NCI-H2196 treated with DMSO at 0.1 percent for 48 hours (cell line): Measurements from ENCODE around the gene CHMP2A.

Source experiments
- DNase-seq: peaks from one replicate; lab custom pipeline; 2025; ENCODE audit not compliant: unreplicated experiment; lab: John Stamatoyannopoulos, UW

The CHMP2A gene

DNA sequence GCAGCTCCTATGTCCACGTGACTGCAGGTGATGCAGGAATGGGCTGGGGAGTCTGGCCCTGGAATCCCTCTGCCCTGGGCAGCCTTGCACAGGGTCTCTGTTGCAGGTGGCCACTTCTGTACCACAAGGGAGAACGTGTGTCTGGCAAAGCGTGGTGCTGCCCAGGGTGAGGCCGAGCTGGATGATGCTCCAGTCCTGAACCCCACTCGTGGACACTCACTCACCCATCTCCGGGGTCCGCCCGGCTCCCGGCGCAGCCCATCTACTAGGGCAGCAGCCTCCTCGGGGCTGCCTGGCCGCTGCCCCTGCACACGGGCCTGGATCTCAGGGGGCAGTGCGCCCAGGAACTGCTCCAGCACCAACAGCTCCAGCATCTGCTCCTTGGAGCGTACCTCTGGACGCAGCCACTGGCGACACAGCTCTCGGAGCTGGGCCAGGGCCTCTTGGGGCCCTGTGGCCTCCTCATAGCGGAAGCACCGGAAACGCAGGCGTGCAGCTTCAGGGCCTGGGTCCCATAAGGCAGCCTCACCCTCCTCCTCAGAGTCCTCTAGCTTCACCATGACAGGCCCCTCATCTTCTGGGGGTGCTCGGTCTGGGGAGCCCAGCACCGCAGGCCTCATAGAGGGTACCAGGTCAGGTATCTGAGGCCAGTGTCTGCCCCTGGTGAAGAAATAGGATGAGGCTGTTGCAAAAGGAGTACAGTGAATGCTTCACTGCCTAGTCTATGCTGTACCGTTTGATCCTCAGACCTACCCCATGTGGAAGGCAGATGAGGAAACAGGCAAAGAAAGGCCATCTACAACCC lies 16.1 kb upstream of the CHMP2A start:
- no peak for DNase-seq

DNA sequence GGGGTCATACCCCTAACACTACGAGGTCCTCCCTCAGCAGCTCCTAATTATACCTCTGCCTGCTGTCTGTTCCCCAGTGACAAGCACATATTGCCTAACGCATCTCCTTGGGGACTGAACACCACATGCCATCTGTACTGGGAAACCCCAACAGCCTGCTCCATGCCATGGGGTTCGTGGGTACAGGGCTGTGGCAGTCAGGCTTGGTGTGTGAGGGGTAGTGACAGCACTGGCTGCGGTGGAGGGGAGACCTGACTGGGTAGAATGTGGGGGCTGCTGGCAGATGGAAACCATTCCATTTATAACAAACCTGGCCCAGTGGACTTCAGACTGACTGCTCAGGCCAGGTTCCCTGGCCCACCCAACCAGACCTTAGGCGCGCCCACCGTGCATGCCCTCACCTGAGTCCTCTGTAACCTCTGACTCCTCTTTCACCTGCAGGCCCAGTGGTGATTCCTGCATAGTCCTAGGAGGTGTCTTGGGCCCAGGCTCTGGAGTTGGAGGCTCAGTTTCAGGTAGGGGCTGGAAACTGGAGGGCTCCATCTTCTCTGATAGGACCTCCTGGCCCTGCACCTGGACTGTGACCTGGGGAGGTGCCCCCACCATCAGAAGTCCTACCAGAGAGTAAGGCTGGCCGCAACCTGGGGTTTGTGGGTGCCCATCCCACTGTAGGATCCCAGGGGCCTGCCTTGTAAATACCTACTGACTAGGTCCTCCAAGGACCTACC lies 15.2 kb upstream of the CHMP2A start:
- DNase-seq, result no peak

DNA sequence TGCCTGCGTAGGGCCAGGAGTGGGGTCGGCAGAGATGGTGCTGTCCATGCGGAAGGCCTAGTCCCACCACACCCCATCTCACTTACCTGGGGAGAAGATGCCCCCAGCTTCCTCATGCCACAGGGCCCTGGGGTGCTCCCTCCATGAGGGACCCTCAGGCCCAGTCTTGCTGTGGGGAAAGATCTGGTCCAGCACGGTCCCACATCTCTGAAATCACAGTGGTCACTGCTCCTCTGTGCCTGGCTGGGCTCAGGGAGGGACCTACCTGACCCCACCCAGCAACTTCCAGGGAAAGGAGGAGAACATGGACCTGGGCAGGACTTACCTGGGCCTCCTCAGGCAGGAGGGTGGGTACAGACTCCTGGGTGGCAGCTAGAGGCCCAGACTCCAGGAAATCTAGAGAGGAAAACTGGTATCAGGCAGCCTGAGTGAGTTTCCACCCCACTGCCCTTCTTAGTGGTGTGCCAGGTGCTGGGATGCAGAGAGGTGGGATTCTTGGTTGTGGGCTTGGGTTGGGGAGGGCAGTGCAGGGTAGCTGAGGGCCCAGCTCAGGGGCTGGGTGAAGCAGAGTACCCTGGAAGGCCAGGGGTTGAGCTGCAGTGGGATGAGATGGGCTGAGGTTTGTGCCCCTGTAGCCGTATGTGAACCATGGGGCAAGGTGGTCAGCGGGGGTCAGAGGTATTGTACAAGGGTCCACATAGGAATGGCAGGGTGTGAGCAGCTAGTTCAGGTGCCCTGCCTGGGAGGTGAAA lies 14.5 kb upstream of the CHMP2A start:
- no peak for DNase-seq

DNA sequence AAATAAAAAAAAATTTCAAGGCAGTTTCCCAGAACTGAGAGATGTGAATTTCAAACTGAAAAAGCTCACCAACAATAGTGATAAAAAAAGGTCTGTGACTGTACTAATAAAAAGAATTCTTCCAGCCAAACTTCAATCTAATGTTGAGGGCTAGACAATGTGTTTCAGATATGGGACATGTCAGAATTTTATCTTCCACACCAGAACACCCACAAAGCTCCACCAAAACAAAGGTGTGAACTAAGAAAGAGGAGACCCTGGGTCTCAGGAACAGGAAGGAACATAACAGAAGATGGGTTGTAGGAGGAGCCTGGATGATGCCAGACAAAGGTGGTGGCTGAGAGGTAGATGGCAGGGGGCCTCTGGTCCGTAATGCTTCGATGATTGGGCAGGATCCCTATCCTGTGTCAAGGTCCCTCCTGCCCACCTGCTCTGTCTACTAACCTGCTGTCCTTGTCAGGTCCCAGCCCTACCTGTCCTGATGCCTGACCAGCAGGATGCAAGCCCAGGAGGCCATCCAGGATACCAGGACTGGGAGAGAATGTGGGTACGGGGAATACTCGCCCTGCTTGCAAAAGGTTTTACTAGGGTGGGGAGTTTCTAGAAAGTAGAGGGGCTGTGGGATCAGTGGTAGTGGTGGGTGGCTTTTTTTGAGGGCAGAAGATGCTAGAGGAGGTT lies 13.7 kb upstream of the CHMP2A start:
- no peak for DNase-seq

DNA sequence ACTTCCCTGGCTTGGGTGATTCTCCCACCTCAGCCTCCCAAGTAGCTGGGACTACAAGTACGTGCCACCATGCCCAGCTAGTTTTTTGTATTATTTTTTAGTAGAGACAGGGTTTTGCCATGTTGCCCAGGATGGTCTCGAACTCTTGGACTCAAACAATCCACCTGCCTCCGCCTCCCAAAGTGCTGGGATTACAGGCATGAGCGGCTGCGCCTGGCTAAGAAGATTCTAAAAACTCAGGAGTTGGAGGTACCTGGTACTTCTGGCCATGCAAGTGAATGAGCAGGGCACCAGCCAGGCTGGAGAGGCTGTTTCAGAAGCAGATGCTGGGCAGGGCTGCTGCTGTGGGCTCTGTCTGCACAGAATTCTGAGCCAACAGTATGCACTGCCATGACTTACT lies 12.1 kb upstream of the CHMP2A start:
- no peak for DNase-seq

DNA sequence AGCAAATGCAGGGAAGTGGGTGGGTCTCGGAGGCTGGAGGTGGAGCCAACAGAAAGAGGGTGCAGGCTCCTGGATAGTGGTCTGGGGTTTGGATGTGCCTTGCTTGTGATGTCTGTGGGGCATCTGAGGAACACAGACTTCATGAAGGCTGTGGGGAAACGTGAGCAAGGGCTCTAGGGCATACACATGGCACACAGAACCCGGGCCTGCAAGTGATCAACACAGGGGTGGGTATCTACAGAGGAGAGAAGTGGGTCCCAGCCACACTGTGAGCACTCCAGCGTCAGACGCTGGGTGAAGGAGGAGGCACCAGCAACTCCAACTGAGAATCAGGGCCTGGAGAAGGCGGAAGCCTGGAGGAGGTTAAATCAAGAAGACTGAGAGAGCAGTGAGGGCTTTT lies 8.9 kb upstream of the CHMP2A start:
- no peak for DNase-seq

DNA sequence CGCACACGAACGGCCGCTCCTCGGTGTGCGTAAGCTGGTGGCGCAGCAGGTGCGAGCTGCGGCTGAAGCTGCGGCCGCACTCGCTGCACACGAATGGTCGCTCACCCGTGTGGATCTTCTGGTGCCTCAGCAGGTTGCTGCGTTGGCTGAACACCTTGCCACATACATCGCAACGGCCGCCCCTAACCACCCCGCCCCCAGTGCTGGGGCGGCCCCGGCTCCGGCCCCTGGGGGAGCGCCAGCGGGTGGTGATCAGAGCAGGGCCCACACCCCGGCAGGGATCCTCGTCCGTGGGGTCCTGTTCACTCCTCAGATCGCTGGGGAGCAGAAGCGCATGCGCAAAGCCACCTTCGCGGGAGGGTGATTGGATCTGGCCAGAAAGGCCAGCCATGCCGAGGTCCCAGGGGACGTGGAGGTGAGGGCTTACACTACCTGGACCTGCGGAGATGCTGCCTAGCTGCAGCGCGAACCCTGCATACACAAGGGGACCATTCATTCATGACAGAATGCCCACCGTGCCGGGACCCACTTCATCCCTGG lies 8.2 kb upstream of the CHMP2A start:
- DNase-seq, result no peak

DNA sequence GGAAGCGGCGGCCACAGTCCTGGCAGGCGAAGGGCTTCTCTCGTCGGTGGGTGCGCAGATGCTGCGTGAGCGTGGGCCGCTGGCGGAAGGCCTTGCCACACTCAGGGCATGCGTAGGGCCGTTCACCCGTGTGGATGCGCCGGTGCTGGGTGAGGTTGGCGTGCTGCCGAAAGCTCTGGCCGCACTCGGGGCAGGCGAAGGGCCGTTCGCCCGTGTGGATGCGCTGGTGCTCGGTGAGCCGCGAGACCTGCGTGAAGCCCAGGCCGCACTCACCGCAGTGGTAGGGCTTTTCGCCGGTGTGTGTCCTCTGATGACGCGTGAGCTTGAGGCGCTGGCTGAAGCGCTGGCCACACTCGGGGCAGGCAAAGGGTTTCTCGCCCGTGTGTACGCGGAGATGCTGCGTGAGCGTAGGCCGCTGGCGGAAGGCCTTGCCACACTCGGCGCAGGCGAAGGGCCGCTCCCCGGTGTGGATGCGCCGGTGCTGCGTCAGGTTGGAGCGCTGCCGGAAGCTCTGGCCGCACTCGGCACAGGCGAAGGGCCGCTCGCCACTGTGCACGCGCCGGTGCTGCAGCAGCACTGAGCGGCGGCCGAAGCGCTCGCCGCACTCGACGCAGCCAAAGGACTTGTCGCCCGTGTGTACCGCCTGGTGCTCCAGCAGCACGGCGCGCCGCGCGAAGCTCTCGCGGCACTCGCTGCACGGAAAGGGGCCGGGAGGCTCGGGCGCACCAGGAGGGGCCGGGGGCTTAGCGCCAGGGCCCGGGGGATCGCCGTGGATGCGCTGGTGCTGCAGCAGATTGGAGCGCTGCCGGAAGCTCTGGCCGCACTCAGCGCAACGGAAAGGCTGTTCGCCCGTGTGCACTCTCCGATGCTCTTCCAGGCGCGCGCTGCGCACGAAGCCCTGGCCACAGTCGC lies 7.5 kb upstream of the CHMP2A start:
- DNase-seq, result no peak

DNA sequence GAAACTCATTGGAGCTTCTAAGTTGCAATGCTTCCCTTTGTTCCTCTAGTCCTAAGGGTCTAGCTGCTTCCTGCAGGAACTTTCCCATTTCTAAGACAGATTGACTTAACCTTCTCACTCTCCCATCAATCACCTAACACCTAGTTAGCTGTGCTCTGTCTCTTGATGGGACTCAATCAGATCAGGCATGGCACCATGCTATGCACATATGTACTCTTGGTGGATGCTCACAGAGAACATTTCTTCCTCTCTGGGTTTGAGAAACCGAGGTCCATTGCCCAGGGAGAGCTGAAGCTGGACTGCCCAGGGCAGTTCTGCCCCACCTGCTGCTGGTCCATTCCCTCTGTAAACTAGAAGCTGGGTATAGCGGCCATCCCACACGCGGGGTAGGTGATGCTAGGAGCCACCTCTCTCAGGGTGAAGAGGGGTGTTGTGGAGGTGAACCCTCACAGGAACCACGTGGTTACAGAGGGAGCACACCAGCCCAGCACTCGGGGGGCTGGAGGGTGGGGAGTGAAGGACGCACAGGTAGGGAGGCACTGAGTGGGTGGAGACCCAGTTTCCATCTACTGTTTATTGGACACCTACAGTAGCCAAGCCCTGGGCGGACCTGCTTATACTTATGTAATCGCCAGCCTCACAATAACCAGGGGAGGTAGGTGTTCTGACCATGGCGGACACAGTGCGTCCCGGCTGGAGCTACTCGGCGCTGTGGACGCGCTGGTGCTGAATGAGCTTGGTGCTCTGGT lies 6.6 kb upstream of the CHMP2A start:
- DNase-seq, result no peak

DNA sequence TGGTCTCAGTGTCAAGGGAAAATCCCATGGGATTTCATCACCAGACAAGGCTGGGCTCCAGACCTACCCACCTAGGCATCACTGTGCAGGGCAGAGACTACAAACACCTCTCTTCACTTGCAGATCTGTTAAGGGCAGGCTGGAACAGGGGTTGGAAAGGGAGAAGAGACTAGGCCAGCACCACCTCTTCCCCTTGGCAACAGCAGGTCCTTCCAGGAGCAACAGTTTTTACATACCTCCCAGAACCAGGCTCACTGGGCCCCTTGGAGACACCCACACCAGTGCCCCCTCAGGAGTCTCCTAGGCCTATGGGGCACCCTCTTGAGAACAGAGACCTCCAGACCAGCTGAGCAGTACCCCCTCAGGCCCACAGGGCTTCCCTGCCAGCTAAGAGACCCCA lies 6.0 kb upstream of the CHMP2A start:
- no peak for DNase-seq

DNA sequence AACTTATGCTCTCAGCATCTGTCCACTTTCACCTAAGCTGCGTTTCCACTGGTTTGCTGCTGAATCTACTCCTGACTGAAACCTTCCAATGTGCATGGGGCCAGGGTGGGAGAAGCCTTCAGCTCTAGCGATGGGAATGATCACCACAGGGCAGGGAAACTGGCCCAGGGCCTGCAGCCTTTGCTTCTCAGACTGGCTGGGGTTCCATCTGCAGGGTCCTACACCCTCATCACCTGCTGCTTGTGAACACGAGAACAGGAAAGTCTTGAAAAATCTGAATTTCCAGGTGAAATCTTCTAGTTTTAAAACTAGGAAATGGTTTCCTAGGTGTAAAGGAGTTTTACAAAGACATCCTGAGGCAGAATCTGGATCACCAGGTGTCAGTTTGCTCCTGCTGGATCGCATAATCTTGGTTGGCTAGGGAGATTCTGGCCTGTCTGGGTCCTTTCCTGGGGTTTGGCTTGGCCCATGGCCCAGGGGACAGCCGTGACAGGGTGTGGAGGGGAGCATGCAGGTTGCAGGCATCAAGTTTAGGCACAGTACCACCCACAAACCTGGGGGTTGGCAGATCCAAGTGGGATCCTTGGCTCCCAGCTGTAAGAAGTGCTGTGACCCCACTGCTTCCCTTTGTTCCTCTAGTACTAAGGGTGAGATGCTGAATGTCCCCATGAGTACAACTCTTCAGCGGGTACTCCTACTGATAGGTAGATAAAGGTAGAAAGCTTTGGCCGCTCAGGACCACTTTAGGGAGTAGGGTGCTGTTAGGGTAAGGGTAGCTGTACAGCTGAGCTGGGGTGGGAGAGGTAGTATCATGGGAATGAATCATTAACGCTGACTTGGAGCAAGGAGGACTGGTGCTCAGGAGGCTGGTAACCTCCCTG lies 5.3 kb upstream of the CHMP2A start:
- no peak for DNase-seq

DNA sequence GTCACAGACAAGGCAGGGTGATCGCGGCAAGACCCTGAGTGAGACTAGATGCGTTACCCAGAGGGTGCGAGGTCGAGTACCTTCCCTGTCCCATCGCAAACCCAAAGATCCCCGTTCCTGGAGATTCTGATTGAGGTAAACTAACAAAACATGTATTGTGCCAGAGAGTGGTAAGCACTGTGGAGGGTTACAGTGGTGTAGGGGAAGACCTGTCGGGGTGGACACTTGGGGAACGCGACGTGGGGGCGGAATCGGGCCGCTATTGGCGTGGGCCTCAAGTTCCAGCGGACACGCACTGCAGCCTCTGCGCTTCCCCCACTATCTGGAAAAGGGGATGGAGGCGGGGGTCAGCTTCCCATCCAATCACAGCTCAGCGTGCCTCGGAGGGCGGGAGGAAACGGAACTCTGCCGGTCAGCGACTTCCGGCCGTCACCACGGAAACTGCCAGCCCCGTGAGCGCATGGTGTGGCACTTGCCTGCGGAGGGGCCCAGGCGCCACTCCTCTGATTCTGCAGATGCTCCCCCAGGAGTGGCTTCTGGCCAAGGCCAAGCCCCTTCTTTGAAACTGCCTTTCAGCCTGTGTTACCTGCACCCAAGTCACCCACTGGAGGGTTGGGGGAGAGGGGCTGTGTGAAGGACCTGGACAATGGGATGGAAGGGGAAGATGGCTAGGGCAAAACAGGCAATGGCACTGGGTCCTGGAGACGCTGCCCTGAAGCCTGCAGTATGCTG lies 4.5 kb upstream of the CHMP2A start:
- DNase-seq, result no peak

DNA sequence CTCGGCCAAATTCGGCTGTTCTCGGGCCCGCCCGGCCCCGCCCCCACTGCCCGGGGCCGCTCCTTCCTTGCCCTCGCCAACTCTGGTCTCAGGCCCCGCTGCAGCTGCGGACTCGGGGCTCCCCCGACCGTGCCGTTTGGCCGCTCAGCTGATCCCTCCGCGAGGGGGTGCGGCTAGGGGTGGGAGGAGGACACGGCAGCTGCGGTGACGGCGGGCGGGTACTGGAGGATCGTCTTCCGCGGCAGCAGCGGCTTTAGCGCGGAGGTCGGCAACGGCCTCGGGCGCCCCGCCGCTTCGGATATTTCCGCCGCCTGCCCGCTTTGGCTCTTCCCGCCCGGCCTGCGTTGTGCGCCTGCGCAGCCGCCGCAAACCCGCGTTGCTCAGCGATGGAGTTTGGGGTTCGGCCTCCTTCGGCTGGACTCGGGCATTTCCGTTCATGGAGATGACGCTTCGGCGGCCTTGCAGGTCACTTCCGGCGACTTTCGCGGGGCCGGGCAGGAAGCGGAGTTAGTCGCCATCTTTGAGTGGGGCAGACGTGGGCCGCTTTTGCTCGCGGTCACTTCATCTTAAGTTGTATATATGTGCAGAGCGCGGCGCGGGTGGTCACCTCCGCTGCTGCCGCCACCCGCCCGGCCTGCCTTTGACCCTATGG lies 3.8 kb upstream of the CHMP2A start:
- DNase-seq, result no peak

DNA sequence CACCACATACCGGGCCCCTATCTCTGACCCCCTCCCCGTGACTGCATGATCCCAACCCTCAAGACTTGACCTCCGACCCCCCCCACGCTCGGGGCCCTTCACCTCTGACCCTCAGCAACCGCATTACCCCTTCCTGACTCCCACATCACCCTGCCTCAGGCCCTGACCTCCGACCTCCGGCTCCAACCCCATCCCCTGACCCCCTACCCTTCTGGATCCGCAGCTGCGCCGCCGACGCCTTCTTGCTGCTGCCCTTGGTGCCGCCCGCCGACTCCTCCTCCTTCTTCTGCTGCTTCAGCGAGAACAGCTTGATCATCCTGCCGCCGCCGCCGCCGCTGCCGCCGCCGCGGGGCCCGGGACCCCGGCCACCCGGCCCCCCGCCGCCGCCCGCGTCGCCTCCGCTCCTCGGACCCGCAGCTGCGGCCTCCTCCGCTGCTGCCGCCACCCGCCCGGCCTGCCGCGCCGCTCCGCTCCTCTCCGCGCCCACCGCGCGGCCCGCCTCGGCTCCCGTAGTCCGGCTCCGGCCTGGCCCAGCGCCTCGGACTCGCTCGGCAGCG lies 3.2 kb upstream of the CHMP2A start, which contains the start of gene UBE2M:
TSS of gene UBE2M (minus strand) at position 546 of the 557 bp plus-strand sequence. CDS start at position 316, 230 bp downstream.
- no peak for DNase-seq

DNA sequence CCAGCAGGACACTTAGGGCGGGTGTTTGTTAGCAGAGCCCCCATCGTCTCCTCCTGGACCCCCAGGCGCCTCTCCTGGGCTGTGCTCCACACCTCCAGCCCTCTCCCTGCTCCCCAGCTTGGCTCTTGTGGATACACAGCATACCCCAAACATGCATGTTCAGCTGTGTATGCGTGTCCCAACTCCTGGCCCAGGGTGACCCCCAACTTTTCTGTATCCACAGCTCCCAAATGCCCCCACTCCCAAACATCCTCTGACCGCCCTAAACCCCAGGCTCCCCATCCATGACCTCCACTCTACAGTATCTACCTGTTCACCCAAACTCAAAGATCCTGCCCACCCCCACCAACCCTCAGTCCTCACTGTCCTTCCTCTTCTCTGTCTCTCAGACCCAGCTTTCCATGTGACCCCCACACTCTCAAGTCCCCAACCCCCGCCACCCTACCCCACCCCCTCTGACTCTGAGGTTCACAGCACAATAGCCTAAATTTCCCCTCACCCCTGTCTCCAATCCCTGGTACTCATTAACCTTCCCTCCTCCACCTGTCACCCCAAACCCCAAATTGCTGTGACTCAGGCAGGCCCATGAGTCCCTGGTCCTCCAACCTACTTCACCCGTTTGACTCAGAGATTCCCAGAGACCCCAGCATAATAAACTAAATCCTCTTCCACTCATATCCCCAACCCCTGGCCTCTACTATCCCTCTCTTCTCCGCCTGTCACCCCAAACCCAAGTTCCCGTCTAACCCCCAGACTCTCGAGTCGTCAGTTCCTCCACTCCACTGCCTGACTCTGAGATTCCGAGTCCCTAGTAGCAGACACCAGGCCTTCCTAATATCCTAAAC lies 2.5 kb upstream of the CHMP2A start:
- no peak for DNase-seq
